Liver (tissue), 9 donors: Measurements from ENCODE around the gene UNC5B. TPM values are rescaled to one million over a fixed set of nuclear protein-coding genes. Genes with fewer than 3 reads are reported as not detected.

ENCODE experiments used
- DNase-seq: peaks from one replicate; pipeline ENCODE4 v3.0.0-alpha.2; 2017; ENCODE audit warnings: low spot score
- H3K27ac ChIP-seq, 2 donors: one replicate each; pipeline ENCODE4 v1.7.0; 2013; ENCODE audit warnings: inconsistent platforms in 2 of 2, low read length in 2 of 2, control low read depth in 1 of 2, low read depth in 1 of 2, mild to moderate bottlenecking in 1 of 2
- H3K27me3 ChIP-seq, 4 donors: one replicate each; pipeline versions ENCODE4 v1.6.1 to v1.7.0; 2013; ENCODE audit warnings: low read length in 3 of 4, inconsistent platforms in 1 of 4, mild to moderate bottlenecking in 1 of 4, moderate library complexity in 1 of 4; ENCODE audit not compliant: control insufficient read depth in 4 of 4, insufficient read depth in 4 of 4
- H3K36me3 ChIP-seq, 4 donors: one replicate each; pipeline versions ENCODE4 v1.6.1 to v1.7.0; 2013; ENCODE audit warnings: low read length in 3 of 4, mild to moderate bottlenecking in 3 of 4, low read depth in 1 of 4, moderate library complexity in 1 of 4; ENCODE audit not compliant: control insufficient read depth in 4 of 4, insufficient read depth in 3 of 4
- H3K4me1 ChIP-seq, 4 donors: one replicate each; pipeline versions ENCODE4 v1.6.1 to v1.7.0; 2013; ENCODE audit warnings: low read length in 3 of 4, mild to moderate bottlenecking in 3 of 4, moderate library complexity in 1 of 4; ENCODE audit not compliant: control insufficient read depth in 4 of 4, insufficient read depth in 4 of 4
- H3K4me3 ChIP-seq, 3 donors: one replicate each; pipeline versions ENCODE4 v1.6.1 to v1.7.0; 2013; ENCODE audit warnings: low read length in 3 of 3, control low read depth in 1 of 3, low read depth in 1 of 3, mild to moderate bottlenecking in 1 of 3
- H3K9ac ChIP-seq, 2 donors: one replicate each; pipeline ENCODE4 v1.7.0; 2013; ENCODE audit warnings: low read length in 2 of 2, mild to moderate bottlenecking in 2 of 2, moderate library complexity in 2 of 2, control low read depth in 1 of 2, low read depth in 1 of 2
- H3K9me3 ChIP-seq, 4 donors: one replicate each; pipeline versions ENCODE4 v1.6.1 to v1.7.0; 2013; ENCODE audit warnings: low read length in 3 of 4; ENCODE audit not compliant: control insufficient read depth in 4 of 4
- FOXA1 ChIP-seq: IDR thresholded peaks from 2 replicates; pipeline ENCODE4 v1.6.1; 2016; ENCODE audit warnings: antibody characterized with exemption
- HNF4A ChIP-seq, 2 donors: conservative IDR thresholded peaks; 2 replicates each; pipeline ENCODE4 v1.6.1; 2016; ENCODE audit warnings: antibody characterized with exemption in 2 of 2, mild to moderate bottlenecking in 2 of 2
- HNF4G ChIP-seq: IDR thresholded peaks from 2 replicates; pipeline ENCODE4 v1.6.1; 2016; ENCODE audit warnings: antibody characterized with exemption
- JUND ChIP-seq, 2 donors: IDR thresholded peaks; 2 replicates each; pipeline ENCODE4 v1.6.1; 2016; ENCODE audit warnings: antibody characterized with exemption in 2 of 2
- NR2F2 ChIP-seq: IDR thresholded peaks from 2 replicates; pipeline ENCODE4 v1.6.1; 2016; ENCODE audit warnings: antibody characterized with exemption
- RAD21 ChIP-seq, 2 donors: IDR thresholded peaks; 2 replicates each; pipeline ENCODE4 v1.6.1; 2016; ENCODE audit warnings: antibody characterized with exemption in 2 of 2, mild to moderate bottlenecking in 2 of 2
- RXRA ChIP-seq, 2 donors: IDR thresholded peaks; 2 replicates each; pipeline ENCODE4 v1.6.1; 2017 to 2018; ENCODE audit warnings: antibody characterized with exemption in 2 of 2, mild to moderate bottlenecking in 1 of 2
- SP1 ChIP-seq: IDR thresholded peaks from 2 replicates; pipeline ENCODE4 v1.6.1; 2018; ENCODE audit warnings: antibody characterized with exemption, mild to moderate bottlenecking
- TAF1 ChIP-seq: conservative IDR thresholded peaks from 2 replicates; pipeline ENCODE4 v1.6.1; 2016; ENCODE audit warnings: antibody characterized with exemption, mild to moderate bottlenecking
- YY1 ChIP-seq: IDR thresholded peaks from 2 replicates; pipeline ENCODE4 v1.6.1; 2016; ENCODE audit warnings: antibody characterized with exemption, mild to moderate bottlenecking
- WGBS: extraction: QIAGEN DNeasy Blood & Tissue Kit; methylation state at CpG from one replicate; pipeline ENCODE4 v1.1.7; 2013; 5-methylcytosine and 5-hydroxymethylcytosine counted together
- polyA plus RNA-seq, 2 donors: library from polyadenylated mRNA; stranded (reverse) in 1 of 2; unstranded in 1 of 2; fragments of 200-250 nt in 1 of 2; fragments of >200 nt in 1 of 2; fragmentation: Nextera tagmentation in 1 of 2; extraction: Ambion mirVana in 1 of 2; gene quantifications; one replicate each; pipeline versions ENCODE4 v1.2.1 to v1.2.3, GENCODE V29; 2013 to 2015
- total RNA-seq, 2 donors: library from RNA; depleted of rRNA; stranded (reverse); fragments of >200 nt; gene quantifications; one replicate each; pipeline ENCODE4 v1.2.3, GENCODE V29; 2014
- TF ChIP-seq, protein P1 (sequence below): IDR thresholded peaks from 2 replicates; pipeline ENCODE4 v1.6.1; 2016; ENCODE audit warnings: antibody characterized with exemption
- TF ChIP-seq, protein P2 (sequence below): IDR thresholded peaks from 2 replicates; pipeline ENCODE4 v1.6.1; 2016; ENCODE audit warnings: antibody characterized with exemption
- TF ChIP-seq, protein P3 (sequence below): IDR thresholded peaks from 2 replicates; pipeline ENCODE4 v1.6.1; 2016; ENCODE audit warnings: antibody characterized with exemption
- TF ChIP-seq, protein P4 (sequence below): IDR thresholded peaks from 2 replicates; pipeline ENCODE4 v1.6.1; 2016; ENCODE audit warnings: antibody characterized with exemption, mild to moderate bottlenecking
- TF ChIP-seq, protein P5 (sequence below): fragments of 150-350 bp; IDR thresholded peaks from 2 replicates; pipeline ENCODE4 v1.5.1; 2017; ENCODE audit warnings: improper control_type of control experiment, low read depth, low read length; ENCODE audit not compliant: missing input control
- donor health status: healthy.
- donor health status: healthy.
- donor health status: healthy.
- donor health status: healthy.
- donor health status: healthy.

The UNC5B gene
- total and polyA plus RNA-seq, 4 donors: 0.56 to 1.8 (median 1.3) TPM

DNA sequence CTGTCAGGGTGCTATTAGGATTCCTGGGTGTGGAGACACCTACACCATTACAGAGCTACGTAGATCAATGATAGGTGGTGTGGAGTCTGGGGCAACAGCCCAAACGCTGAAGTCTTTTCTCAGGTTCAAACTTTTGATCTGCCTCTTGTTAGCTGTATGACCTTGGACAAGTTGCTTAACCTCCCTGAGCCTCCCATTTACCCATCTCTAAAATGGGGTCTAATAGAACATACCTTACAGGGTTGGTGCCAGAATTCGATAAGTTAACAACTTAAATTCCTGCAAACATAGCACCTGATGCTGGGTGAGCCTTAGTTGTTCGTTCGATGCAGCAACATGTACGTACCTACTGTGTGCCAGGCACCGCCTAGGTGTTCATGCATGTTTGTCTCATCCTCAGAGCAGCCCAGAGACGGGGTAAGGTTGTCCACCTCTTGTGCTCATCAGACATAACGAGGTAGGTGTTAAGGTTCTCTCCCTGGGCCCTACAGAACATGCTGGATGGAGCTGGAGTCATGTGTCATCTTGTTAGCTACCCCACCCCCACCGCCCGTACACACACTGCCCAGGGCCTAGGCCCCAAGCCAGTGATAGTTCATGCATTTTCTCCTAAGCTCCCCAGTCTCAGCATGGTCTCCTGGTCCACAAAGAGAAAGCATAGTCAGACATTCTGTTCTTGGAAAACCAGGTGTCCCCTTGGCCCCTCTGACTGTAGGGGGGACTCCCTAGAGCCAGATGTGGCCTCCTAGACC is 65.7 kb downstream of the UNC5B start (continued):
- TF ChIP-seq SP1 (no peak), RXRA (IDR thresholded peaks at IDR 0.05) (no peak)
- TF ChIP-seq, protein P1, sequence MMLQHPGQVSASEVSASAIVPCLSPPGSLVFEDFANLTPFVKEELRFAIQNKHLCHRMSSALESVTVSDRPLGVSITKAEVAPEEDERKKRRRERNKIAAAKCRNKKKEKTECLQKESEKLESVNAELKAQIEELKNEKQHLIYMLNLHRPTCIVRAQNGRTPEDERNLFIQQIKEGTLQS: no peak

- H3K27ac ChIP-seq: no peak overlapping the region
- H3K36me3 ChIP-seq: no peaks in the 10 kb centered on the region
- no peak overlapping the region for H3K4me3 ChIP-seq
- no peak overlapping the region for H3K9ac ChIP-seq
- no peaks in the 10 kb centered on the region for H3K27me3 ChIP-seq
- TF ChIP-seq RAD21 (IDR thresholded peaks at IDR 0.05): no peak
- TF ChIP-seq, protein P2, sequence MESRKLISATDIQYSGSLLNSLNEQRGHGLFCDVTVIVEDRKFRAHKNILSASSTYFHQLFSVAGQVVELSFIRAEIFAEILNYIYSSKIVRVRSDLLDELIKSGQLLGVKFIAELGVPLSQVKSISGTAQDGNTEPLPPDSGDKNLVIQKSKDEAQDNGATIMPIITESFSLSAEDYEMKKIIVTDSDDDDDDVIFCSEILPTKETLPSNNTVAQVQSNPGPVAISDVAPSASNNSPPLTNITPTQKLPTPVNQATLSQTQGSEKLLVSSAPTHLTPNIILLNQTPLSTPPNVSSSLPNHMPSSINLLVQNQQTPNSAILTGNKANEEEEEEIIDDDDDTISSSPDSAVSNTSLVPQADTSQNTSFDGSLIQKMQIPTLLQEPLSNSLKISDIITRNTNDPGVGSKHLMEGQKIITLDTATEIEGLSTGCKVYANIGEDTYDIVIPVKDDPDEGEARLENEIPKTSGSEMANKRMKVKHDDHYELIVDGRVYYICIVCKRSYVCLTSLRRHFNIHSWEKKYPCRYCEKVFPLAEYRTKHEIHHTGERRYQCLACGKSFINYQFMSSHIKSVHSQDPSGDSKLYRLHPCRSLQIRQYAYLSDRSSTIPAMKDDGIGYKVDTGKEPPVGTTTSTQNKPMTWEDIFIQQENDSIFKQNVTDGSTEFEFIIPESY: no peak
- TF ChIP-seq, protein P3, sequence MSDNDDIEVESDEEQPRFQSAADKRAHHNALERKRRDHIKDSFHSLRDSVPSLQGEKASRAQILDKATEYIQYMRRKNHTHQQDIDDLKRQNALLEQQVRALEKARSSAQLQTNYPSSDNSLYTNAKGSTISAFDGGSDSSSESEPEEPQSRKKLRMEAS: no peak
- no peak for TF ChIP-seq HNF4G
- TF ChIP-seq SP1: no peak
- no peak for TF ChIP-seq FOXA1
- no peak for TF ChIP-seq JUND (IDR thresholded peaks at IDR 0.05)
- TF ChIP-seq HNF4A (conservative IDR thresholded peaks at IDR 0.05): no peak
- TF ChIP-seq, protein P1: no peak
- TF ChIP-seq, protein P4, sequence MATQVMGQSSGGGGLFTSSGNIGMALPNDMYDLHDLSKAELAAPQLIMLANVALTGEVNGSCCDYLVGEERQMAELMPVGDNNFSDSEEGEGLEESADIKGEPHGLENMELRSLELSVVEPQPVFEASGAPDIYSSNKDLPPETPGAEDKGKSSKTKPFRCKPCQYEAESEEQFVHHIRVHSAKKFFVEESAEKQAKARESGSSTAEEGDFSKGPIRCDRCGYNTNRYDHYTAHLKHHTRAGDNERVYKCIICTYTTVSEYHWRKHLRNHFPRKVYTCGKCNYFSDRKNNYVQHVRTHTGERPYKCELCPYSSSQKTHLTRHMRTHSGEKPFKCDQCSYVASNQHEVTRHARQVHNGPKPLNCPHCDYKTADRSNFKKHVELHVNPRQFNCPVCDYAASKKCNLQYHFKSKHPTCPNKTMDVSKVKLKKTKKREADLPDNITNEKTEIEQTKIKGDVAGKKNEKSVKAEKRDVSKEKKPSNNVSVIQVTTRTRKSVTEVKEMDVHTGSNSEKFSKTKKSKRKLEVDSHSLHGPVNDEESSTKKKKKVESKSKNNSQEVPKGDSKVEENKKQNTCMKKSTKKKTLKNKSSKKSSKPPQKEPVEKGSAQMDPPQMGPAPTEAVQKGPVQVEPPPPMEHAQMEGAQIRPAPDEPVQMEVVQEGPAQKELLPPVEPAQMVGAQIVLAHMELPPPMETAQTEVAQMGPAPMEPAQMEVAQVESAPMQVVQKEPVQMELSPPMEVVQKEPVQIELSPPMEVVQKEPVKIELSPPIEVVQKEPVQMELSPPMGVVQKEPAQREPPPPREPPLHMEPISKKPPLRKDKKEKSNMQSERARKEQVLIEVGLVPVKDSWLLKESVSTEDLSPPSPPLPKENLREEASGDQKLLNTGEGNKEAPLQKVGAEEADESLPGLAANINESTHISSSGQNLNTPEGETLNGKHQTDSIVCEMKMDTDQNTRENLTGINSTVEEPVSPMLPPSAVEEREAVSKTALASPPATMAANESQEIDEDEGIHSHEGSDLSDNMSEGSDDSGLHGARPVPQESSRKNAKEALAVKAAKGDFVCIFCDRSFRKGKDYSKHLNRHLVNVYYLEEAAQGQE: no peak
- TF ChIP-seq YY1: no peak
- no peak for TF ChIP-seq TAF1
- no peak for TF ChIP-seq NR2F2
- TF ChIP-seq, protein P5, sequence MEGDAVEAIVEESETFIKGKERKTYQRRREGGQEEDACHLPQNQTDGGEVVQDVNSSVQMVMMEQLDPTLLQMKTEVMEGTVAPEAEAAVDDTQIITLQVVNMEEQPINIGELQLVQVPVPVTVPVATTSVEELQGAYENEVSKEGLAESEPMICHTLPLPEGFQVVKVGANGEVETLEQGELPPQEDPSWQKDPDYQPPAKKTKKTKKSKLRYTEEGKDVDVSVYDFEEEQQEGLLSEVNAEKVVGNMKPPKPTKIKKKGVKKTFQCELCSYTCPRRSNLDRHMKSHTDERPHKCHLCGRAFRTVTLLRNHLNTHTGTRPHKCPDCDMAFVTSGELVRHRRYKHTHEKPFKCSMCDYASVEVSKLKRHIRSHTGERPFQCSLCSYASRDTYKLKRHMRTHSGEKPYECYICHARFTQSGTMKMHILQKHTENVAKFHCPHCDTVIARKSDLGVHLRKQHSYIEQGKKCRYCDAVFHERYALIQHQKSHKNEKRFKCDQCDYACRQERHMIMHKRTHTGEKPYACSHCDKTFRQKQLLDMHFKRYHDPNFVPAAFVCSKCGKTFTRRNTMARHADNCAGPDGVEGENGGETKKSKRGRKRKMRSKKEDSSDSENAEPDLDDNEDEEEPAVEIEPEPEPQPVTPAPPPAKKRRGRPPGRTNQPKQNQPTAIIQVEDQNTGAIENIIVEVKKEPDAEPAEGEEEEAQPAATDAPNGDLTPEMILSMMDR: no peak
- WGBS: 71% methylated on average over 19 of the region's 19 CpGs
- no peak for DNase-seq
- H3K4me1 ChIP-seq: peaks cover 0 to 4% (median 0%) of the 10 kb centered on the region in 4 donors
- no peaks in the 10 kb centered on the region for H3K9me3 ChIP-seq
Observed at GRCh38 chr10:71278691-71279588, 66.6 kb downstream of the UNC5B start.
